Measurements from ENCODE around the gene OVCH2. TPM values are rescaled to one million over a fixed set of nuclear protein-coding genes. Genes with fewer than 3 reads are reported as not detected.
"Not testable (repeated sequence)": the region's sequence is repeated elsewhere in the genome, so short reads cannot be mapped to it uniquely, and the experiment has no call there.

OVCH2 gene
- total RNA-seq, 1 donor from 2014 or later = not detected

- intact Hi-C loops (cut with DNase I) = no loop called here
- ATAC-seq (peak; percentile 90), DNase-seq (ENCODE audit: low spot score) (peak; percentile 91)
These were observed 33.1 kb downstream of the OVCH2 start, which contains the start of gene CYB5R2 for GRCh38 chr11:7672960-7673723. Gene CYB5R2, minus strand, starts transcription at chr11:7673500. Its CDS starts 675 bp downstream, at chr11:7672825.

- DNase-seq (ENCODE audit: low spot score) (no peak), ATAC-seq (peak; percentile 19)
- intact Hi-C loops (cut with DNase I) = no loop called here
These were observed 33.9 kb downstream of the OVCH2 start for GRCh38 chr11:7672276-7672959.

GRCh38 chr11:7671347-7672215 is 34.7 kb downstream of the OVCH2 start:
- no peak for DNase-seq (ENCODE audit: low spot score)
- no peak for ATAC-seq
- intact Hi-C loops (cut with DNase I) = no loop called here

GRCh38 chr11:7670641-7671040 is 35.6 kb downstream of the OVCH2 start:
- DNase-seq (ENCODE audit: low spot score) (no peak), ATAC-seq (no peak)
- intact Hi-C loops (cut with DNase I) = no loop called here

- intact Hi-C loops (cut with DNase I) = no loop called here
- peak; percentile 27 for ATAC-seq
- no peak for DNase-seq (ENCODE audit: low spot score)
These were observed 37.4 kb downstream of the OVCH2 start for GRCh38 chr11:7668911-7669310.

GRCh38 chr11:7668464-7668863 is 37.8 kb downstream of the OVCH2 start:
- ATAC-seq (no peak), DNase-seq (ENCODE audit: low spot score) (no peak)
- intact Hi-C loops (cut with DNase I) = no loop called here

GRCh38 chr11:7667460-7667859 is 38.8 kb downstream of the OVCH2 start:
- ATAC-seq = no peak
- intact Hi-C loops (cut with DNase I) = no loop called here
- no peak for DNase-seq (ENCODE audit: low spot score)

- DNase-seq (ENCODE audit: low spot score) = no peak
- intact Hi-C loops (cut with DNase I) = no loop called here
- peak; percentile 17 for ATAC-seq
These were observed 39.9 kb downstream of the OVCH2 start for GRCh38 chr11:7666292-7666866.

GRCh38 chr11:7665473-7666291 is 40.6 kb downstream of the OVCH2 start:
- ATAC-seq (peak; percentile 91), DNase-seq (ENCODE audit: low spot score) (peak; percentile 84)
- intact Hi-C loops (cut with DNase I) = no loop called here

- DNase-seq (ENCODE audit: low spot score) = no peak
- ATAC-seq = no peak
- intact Hi-C loops (cut with DNase I) = no loop called here
These were observed 41.4 kb downstream of the OVCH2 start for GRCh38 chr11:7664867-7665266.

GRCh38 chr11:7663531-7663930 is 42.7 kb downstream of the OVCH2 start:
- DNase-seq (ENCODE audit: low spot score); intact Hi-C loops (cut with DNase I); ATAC-seq: not testable (repeated sequence)

GRCh38 chr11:7657306-7658025 is 48.8 kb downstream of the OVCH2 start:
- ATAC-seq = peak; percentile 97
- DNase-seq (ENCODE audit: low spot score) = peak; percentile 73
- intact Hi-C loops (cut with DNase I) = loop anchor here (5.0 kb wide), 1 partner anchor 85 kb away; no protein-coding TSS in a partner anchor

GRCh38 chr11:7656704-7657103 is 49.6 kb downstream of the OVCH2 start:
- intact Hi-C loops (cut with DNase I) = loop anchor here (5.0 kb wide), 1 partner anchor 84 kb away; no protein-coding TSS in a partner anchor
- DNase-seq (ENCODE audit: low spot score) (no peak), ATAC-seq (peak; percentile 29)

- no peak for DNase-seq (ENCODE audit: low spot score)
- ATAC-seq = no peak
- intact Hi-C loops (cut with DNase I) = loop anchor here (5.0 kb wide), 1 partner anchor 83 kb away; no protein-coding TSS in a partner anchor
These were observed 50.7 kb downstream of the OVCH2 start for GRCh38 chr11:7655253-7656217.

- DNase-seq (ENCODE audit: low spot score) = no peak
- intact Hi-C loops (cut with DNase I) = no loop called here
- no peak for ATAC-seq
These were observed 52.0 kb downstream of the OVCH2 start for GRCh38 chr11:7654195-7654705.

GRCh38 chr11:7651700-7652099 is 54.6 kb downstream of the OVCH2 start:
- DNase-seq (ENCODE audit: low spot score) = no peak
- peak; percentile 66 for ATAC-seq
- intact Hi-C loops (cut with DNase I) = no loop called here
